GM18505 (cell line): ENCODE data around the gene BEST2.
A peak's percentile ranks its signal among the peaks of the same experiment; 100 is the strongest.
"Not testable (repeated sequence)": the region's sequence is repeated elsewhere in the genome, so short reads cannot be mapped to it uniquely, and the experiment has no call there.

Source experiments
- ATAC-seq: cut with Tn5 transposase; IDR thresholded peaks from one replicate; pipeline ENCODE4 v1.9.1; 2021; ENCODE audit not compliant: unreplicated experiment
- POLR2A ChIP-seq: IDR thresholded peaks from 4 replicates; pipeline ENCODE4 v1.6.1; 2011; ENCODE audit warnings: borderline replicate concordance; ENCODE audit not compliant: insufficient read depth, insufficient read length; ENCODE audit errors: extremely low read depth

Gene BEST2

DNA sequence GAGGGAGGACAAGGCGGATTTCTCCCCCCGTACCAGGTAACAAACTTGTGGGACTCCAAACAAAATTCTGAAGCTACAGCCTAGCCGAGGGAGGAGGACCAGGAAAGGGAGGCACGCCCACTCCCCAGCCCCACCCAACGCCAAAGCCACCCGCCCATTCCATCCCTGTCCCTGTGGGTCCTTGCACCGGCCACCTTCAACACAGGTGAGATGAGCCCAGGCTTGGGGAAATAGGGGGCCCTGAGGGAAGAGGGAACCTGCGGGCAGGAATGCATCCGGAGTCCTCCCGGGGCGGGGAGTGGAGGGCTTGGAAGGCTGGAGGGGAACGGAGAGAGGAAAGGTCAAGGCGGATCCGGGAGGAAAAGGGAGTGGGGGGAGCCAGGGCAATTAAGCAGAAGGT is at the start of gene BEST2:
Gene BEST2 (plus strand): TSS at position 157 of the 400 bp plus-strand sequence. CDS start 802 bp downstream, outside the sequence.
- ATAC-seq, result no peak
- TF ChIP-seq POLR2A, result no peak

DNA sequence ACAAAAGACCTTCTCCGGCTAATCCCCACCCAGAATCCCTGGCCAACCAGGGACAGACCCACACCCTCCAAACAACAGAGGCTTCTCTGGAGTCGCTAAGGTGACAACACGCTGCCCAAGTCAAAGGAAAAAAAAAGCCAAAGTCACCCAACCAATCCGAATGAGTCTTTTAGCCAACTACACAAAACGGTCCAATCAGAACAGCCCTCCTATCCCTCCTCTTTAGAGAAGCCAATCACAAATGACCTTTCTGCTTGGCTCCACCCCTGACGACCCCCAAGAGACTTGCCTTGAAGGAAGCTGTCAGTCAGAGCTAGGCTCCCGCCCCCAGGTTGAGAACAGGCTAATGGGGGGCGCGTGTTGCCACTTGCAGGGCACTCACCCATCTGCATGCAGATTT is 48.5 kb upstream of the BEST2 start:
- TF ChIP-seq POLR2A, result no peak
- no peak for ATAC-seq

DNA sequence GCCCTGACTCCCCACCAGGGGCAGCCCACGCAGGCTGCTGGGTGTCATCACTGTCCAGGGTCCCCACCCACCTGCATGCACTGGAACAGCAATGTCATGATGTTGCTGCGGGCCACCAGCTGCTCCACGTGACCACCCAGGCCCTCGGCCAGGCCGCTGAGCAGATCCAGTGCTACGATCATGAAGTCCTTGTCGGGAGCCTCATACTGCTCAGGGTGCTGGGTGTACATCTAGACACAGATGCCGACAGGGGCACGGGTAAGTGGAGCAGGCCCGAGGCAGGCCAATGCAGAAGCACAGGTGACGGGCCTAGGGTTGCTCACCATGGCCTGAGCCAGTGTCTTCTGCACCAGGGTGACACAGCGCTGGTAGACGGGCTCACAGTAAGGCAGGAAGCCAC is 46.4 kb upstream of the BEST2 start:
- no peak for TF ChIP-seq POLR2A
- no peak for ATAC-seq

DNA sequence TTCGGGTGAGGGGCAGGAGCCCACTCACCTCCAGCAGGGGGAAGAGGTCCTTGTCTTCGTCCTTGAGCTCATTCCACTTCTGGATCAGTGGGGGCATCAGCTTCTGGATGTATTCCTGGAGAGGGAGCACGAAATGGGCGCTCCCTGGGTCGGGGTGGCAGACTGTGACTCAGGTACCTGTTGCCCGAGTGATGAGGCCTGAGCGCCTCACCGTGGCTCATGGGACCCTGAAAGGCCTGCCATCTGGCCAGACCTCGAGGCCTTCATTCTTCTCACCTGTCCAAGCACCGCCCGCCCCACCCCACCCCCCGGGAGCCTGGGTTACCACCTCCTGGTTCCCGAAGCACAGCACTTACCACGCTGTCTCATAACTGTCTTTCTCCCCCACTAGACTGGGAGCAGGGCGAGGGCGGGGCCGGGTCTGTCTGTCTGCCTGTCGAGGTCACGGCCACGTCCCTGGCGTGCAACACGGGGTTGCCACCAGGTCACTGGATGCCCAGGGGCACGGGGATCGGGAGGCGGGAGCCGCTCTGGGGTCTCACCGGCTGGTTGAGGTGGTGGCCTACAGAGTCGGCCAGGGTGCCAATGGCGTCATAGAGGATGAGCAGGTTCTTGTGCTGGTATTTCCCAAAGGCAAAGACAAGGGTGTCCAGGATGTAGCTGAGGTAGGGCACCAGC is 45.8 kb upstream of the BEST2 start:
- TF ChIP-seq POLR2A, result no peak
- no peak for ATAC-seq

DNA sequence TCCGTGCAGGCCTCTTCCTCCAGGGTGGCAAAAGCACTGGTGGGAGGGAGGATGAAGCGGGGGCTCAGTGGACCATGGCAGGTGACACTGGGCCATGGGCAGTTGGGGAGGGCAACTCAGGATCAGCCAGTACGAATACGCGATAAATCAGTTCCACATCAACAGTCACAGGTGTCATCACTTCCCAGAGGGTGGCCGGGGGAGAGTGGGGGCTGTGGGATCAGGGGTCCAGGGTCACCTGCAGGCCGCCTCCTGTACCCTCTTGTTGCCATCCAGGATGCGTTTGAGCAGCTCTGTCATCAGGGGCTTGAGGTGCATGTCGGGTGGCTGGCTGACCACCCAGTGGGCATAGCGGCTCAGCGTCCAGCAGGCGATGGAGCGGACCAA is 45.3 kb upstream of the BEST2 start:
- ATAC-seq, result no peak
- TF ChIP-seq POLR2A, result no peak

DNA sequence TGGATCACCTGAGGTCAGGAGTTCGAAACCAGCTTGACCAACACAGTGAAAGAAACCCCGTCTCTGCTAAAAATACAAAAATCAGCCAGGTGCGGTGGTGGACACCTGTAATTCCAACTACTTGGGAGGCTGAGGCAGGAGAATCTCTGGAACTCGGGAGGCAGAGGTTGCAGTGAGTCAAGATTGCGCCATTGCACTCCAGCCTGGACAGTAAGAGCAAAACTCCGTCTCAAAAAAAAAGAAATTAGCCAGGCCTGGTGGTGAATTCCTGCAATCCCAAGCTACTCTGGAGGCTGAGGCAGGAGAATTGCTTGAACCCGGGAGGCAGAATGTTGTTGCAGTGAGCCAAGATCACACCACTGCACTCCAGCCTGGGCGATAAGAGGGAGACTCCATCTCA is 43.0 kb upstream of the BEST2 start:
- ATAC-seq, result no peak
- TF ChIP-seq POLR2A, result no peak

DNA sequence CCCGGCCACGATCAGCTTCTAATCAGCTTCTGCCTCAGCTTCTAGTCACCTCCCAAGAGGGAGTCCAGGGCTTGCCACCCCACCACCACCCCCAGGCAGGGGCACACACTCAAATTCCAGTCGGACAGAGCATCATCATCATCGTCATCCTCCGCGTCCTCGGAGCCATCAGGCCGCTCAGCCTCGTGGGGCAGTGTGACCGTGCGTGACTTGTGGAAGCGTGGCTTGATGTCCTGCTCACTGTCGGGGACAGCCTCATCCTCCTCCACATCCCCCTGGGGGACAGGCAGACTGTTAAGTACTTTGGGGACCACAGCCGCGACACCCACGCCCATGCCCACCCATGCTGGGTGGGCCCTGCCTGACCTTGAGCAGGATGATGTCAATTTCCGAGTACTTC is 40.4 kb upstream of the BEST2 start:
- no peak for TF ChIP-seq POLR2A
- ATAC-seq, result no peak

DNA sequence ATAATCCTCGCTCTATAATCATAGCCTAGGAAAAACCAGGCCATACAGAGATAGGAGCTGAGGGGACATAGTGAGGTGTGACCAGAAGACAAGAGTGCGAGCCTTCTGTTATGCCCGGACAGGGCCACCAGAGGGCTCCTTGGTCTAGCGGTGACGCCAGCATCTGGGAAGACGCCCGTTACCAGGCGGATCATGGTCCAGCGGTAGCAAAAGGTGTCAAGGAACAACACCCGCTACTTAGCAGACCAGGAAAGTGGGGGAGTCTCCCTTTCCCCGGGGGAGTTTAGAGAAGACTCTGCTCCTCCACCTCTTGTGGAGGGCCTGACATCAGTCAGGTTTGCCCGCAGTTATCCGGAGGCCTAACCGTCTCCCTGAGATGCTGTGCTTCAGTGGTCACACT is 39.5 kb upstream of the BEST2 start:
- not testable (repeated sequence) for ATAC-seq

DNA sequence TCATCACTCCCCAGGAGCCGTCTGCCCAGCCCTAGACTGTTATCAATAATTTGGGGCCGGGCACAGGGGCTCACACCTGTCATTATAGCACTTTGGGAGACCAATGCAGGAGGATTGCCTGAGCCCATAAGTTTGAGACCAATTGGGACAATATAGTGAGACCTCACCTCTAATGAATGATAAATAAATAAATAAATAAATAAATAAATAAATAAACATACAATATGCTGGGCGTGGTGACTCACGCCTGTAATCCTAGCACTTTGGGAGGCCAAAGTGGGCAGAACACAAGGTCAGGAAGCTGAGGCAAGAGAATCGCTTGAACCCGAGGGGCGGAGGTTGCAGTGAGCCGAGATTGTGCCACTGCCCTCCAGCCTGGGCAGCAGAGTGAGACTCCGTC is 38.3 kb upstream of the BEST2 start:
- not testable (repeated sequence) for ATAC-seq

DNA sequence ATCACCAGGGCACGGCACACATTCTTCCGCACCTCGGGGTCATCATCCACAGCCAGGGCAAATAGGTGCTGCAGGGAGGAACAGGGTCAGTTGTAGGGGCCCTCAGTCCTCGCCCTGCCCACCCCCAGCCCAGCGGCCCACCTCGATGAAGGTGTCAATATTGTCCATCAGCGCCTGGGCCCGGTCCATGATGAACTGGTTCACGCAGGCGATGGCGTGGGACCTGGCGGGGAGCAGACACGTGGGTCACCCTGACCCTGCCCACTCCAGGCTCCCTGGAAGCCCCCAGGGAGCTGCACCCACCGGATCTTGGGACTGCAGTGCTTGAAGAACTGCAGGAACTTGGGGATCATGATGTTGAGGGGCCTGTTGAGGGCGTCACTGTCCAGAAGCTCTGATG is 36.5 kb upstream of the BEST2 start:
- ATAC-seq, result no peak
- TF ChIP-seq POLR2A, result no peak

DNA sequence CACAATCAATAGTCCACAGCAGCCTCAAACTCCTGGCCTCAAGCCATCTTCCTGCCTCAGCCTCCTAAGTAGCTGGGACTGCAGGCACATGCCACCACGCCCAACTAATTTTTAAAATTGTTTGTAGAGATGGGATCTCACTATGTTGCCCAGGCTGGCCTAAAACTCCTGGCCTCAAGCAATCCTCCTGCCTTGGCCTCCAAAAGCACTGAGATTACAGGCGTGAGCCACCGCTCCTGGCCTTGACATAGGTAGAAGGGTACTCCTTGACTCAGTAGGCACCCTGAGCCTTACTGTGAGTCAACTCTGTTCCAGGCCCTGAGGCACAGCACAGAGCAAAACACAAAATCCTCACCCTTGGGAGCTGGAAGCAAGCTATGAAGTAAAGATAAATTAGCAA is 35.7 kb upstream of the BEST2 start:
- ATAC-seq, result no peak
- no peak for TF ChIP-seq POLR2A

DNA sequence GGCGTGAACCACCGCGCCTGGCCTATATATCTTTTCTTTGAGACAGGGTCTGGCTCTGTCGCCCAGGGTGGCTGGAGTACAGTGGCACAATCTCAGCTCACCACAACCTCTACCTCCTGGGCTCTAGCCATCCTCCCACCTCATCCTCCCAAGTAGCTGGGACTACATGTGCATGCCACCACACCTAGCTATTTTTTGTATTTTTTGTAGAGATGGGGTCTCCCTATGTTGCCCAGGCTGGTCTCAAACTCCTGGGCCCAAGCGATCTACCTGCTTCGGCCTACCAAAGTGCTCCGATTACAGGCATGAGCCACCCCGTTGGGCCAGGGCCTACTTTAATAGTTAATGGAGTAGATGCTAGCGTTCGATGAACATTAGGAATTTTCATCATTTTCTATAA is 31.3 kb upstream of the BEST2 start:
- TF ChIP-seq POLR2A, result no peak
- ATAC-seq, result no peak

DNA sequence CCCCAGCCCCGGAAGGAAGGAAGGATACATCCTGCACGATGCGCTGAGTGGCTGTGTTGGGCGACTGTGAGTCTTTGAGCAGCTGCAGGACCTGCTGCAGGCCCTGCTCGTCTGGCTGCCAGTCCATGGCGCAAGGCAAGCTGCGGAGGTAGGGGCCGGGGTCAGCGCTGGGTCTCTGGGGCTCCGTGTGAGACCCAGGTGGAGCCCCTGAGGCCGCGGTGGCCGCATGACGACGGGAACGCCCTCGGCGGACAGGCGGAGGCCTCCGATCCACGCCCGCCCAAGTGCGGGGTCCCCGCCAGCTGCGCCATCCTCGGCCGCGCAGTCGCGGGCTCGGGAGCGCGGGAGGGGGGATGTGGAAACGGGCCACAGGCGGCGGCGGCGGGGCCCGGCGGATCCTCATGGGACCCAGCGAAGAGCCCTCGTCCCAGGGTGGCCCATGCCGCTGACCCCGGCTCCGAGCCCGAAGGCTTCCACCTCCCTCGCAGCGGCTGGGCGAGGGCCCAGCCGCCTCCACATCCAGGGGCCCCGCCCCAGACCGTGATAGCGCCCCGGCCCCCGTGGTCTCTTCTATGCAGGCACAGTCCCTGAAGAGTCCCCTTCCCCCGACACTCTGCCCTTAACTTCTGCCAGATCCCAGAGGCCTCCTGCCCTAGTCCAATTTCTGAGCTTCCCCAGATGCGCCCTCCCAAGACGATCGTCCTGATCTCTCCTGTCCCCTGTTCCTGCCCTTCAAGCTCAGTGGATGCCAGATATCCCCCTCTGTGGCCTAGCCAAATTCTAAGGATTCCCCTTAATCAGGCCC is 30.5 kb upstream of the BEST2 start:
- peak; percentile 12 for TF ChIP-seq POLR2A
- ATAC-seq, result no peak
